Sigmoid colon (tissue), 7 donors: Measurements from ENCODE around the gene TRIM24. TPM values are rescaled to one million over a fixed set of nuclear protein-coding genes. Genes with fewer than 3 reads are reported as not detected.

ENCODE experiments used
- DNase-seq: peaks from one replicate; pipeline ENCODE4 v3.0.0-alpha.2; 2019
- H3K27ac ChIP-seq, 4 donors: fragments of 200-600 bp; sonication (generic); one replicate each; pipeline ENCODE4 v1.5.1; 2016 to 2019; ENCODE audit warnings: mild to moderate bottlenecking in 1 of 4
- H3K27me3 ChIP-seq, 3 donors: fragments of 200-600 bp; sonication (generic); one replicate each; pipeline ENCODE4 v1.5.1; 2019; ENCODE audit warnings: mild to moderate bottlenecking in 1 of 3
- H3K36me3 ChIP-seq, 4 donors: fragments of 200-600 bp; sonication (generic); one replicate each; pipeline ENCODE4 v1.5.1; 2016 to 2019
- H3K4me1 ChIP-seq, 4 donors: fragments of 200-600 bp; sonication (generic); one replicate each; pipeline ENCODE4 v1.5.1; 2017 to 2019
- H3K4me3 ChIP-seq, 4 donors: fragments of 200-600 bp; sonication (generic); one replicate each; pipeline ENCODE4 v1.5.1; 2017 to 2019; ENCODE audit warnings: mild to moderate bottlenecking in 2 of 4, moderate library complexity in 1 of 4
- H3K9me3 ChIP-seq, 4 donors: fragments of 200-600 bp in 3 of 4; sonication (generic) in 3 of 4; one replicate each; pipeline versions ENCODE4 v1.5.1 to v1.6.1; 2013 to 2019
- CTCF ChIP-seq, 4 experiments: fragments of 450-650 bp in 3 of 4; fragments of 200-600 bp in 1 of 4; IDR thresholded peaks; one replicate each; pipeline ENCODE4 v1.5.1; 2016 to 2019; ENCODE audit warnings: antibody characterized with exemption in 4 of 4, mild to moderate bottlenecking in 3 of 4, moderate library complexity in 2 of 4
- EP300 ChIP-seq, 4 donors: sonication (generic); formaldehyde crosslinking; IDR thresholded peaks; one replicate each; pipeline ENCODE4 v1.6.1; 2017; ENCODE audit warnings: antibody characterized with exemption in 4 of 4
- POLR2A ChIP-seq, 2 donors: fragments of 450-650 bp; IDR thresholded peaks; one replicate each; pipeline ENCODE4 v1.6.1; 2016; ENCODE audit warnings: antibody characterized with exemption in 2 of 2, mild to moderate bottlenecking in 2 of 2, moderate library complexity in 2 of 2
- POLR2AphosphoS5 ChIP-seq, 4 donors: sonication (generic); formaldehyde crosslinking; IDR thresholded peaks; one replicate each; pipeline ENCODE4 v1.6.1; 2017; ENCODE audit warnings: antibody characterized with exemption in 4 of 4
- WGBS, 2 donors: extraction: QIAGEN DNeasy Blood & Tissue Kit; methylation state at CpG; one replicate each; pipeline ENCODE4 v1.1.7; 2013; 5-methylcytosine and 5-hydroxymethylcytosine counted together
- intact Hi-C: fragments of 100-400 bp; cut with DNase I; formaldehyde crosslinking; loops from one replicate; pipeline ENCODE4 v1.15.1; 2023
- polyA plus RNA-seq, 3 donors: library from polyadenylated mRNA; stranded (reverse); fragments of 200-250 nt; gene quantifications; one replicate each; pipeline ENCODE4 v1.2.3, GENCODE V29; 2013
- total RNA-seq, 4 donors: library from RNA; depleted of rRNA; stranded (reverse); fragments of >200 nt; gene quantifications; one replicate each; pipeline ENCODE4 v1.1.0, GENCODE V29; 2016
- donor health status: healthy with polysubstance abuse.
- donor health status: Bipolar disorder and iron deficiency.
- donor health status: healthy.

TRIM24 gene
- total and polyA plus RNA-seq, 7 donors = 6.0 to 13.2 (median 11.4) TPM

GRCh38 chr7:138587485-138587884, 127.4 kb downstream of the TRIM24 start:
- Histone ChIP-seq H3K4me1 (no peaks in the 10 kb centered on the region), H3K9me3 (no peaks in the 10 kb centered on the region), H3K27ac (no peak overlapping the region), H3K4me3 (no peak overlapping the region), H3K36me3 (peaks cover 0 to 51% (median 8%) of the 10 kb centered on the region in 4 donors), H3K27me3 (no peaks in the 10 kb centered on the region)
- TF ChIP-seq POLR2A (IDR thresholded peaks at IDR 0.05) (no peak), POLR2AphosphoS5 (IDR thresholded peaks at IDR 0.05) (no peak), CTCF (IDR thresholded peaks at IDR 0.05) (no peak), EP300 (IDR thresholded peaks at IDR 0.05) (no peak)
- 96 to 97% methylated on average over 4 of the region's 4 CpGs for WGBS, 2 donors
- intact Hi-C loops = no loop called here
- DNase-seq = no peak

- WGBS, 2 donors = 95% methylated on average over 2 of the region's 2 CpGs
Observed at GRCh38 chr7:138588986-138589385, 128.9 kb downstream of the TRIM24 start.

GRCh38 chr7:138590154-138590553, 130.1 kb downstream of the TRIM24 start:
- TF ChIP-seq POLR2AphosphoS5 (IDR thresholded peaks at IDR 0.05) (no peak), POLR2A (IDR thresholded peaks at IDR 0.05) (no peak), EP300 (IDR thresholded peaks at IDR 0.05) (no peak), CTCF (IDR thresholded peaks at IDR 0.05) (no peak)
- DNase-seq = no peak
- H3K36me3 ChIP-seq = peaks cover 0 to 24% (median 6%) of the 10 kb centered on the region in 4 donors
- no peak overlapping the region for H3K4me3 ChIP-seq
- H3K9me3 ChIP-seq = no peaks in the 10 kb centered on the region
- intact Hi-C loops = no loop called here
- H3K27me3 ChIP-seq = no peaks in the 10 kb centered on the region
- H3K27ac ChIP-seq = no peak overlapping the region
- no peaks in the 10 kb centered on the region for H3K4me1 ChIP-seq
- 96 to 97% methylated on average over 1 of the region's 1 CpG for WGBS, 2 donors

More at GRCh38 chr7:138588986-138589385, 128.9 kb downstream of the TRIM24 start:
- Histone ChIP-seq H3K9me3 (no peaks in the 10 kb centered on the region), H3K4me3 (no peak overlapping the region), H3K36me3 (peaks cover 0 to 36% (median 8%) of the 10 kb centered on the region in 4 donors), H3K27ac (no peak overlapping the region), H3K4me1 (no peaks in the 10 kb centered on the region), H3K27me3 (no peaks in the 10 kb centered on the region)
- DNase-seq = no peak
- intact Hi-C loops = no loop called here
- TF ChIP-seq POLR2AphosphoS5 (IDR thresholded peaks at IDR 0.05) (no peak), EP300 (IDR thresholded peaks at IDR 0.05) (no peak), CTCF (IDR thresholded peaks at IDR 0.05) (no peak), POLR2A (IDR thresholded peaks at IDR 0.05) (no peak)

GRCh38 chr7:138595454-138595853, 135.4 kb downstream of the TRIM24 start:
- H3K36me3 ChIP-seq = no peaks in the 10 kb centered on the region
- DNase-seq = no peak
- intact Hi-C loops = no loop called here
- no peaks in the 10 kb centered on the region for H3K9me3 ChIP-seq
- H3K27ac ChIP-seq = no peak overlapping the region
- no peaks in the 10 kb centered on the region for H3K27me3 ChIP-seq
- no peak for TF ChIP-seq POLR2A (IDR thresholded peaks at IDR 0.05)
- TF ChIP-seq EP300 (IDR thresholded peaks at IDR 0.05) = no peak
- TF ChIP-seq POLR2AphosphoS5 (IDR thresholded peaks at IDR 0.05) = no peak
- TF ChIP-seq CTCF (IDR thresholded peaks at IDR 0.05) = no peak
- 74 to 80% methylated on average over 2 of the region's 2 CpGs for WGBS, 2 donors
- H3K4me1 ChIP-seq = no peaks in the 10 kb centered on the region
- no peak overlapping the region for H3K4me3 ChIP-seq

GRCh38 chr7:138602451-138602850, 142.4 kb downstream of the TRIM24 start:
- Histone ChIP-seq H3K9me3 (no peaks in the 10 kb centered on the region), H3K27ac (no peak overlapping the region), H3K4me3 (no peak overlapping the region), H3K36me3 (no peaks in the 10 kb centered on the region), H3K27me3 (no peaks in the 10 kb centered on the region), H3K4me1 (no peaks in the 10 kb centered on the region)
- intact Hi-C loops = no loop called here
- 41 to 76% methylated on average over 1 of the region's 1 CpG for WGBS, 2 donors
- no peak for TF ChIP-seq POLR2A (IDR thresholded peaks at IDR 0.05)
- TF ChIP-seq CTCF (IDR thresholded peaks at IDR 0.05) = no peak
- TF ChIP-seq EP300 (IDR thresholded peaks at IDR 0.05) = no peak
- TF ChIP-seq POLR2AphosphoS5 (IDR thresholded peaks at IDR 0.05) = no peak
- DNase-seq = no peak
